Measurements from ENCODE around the gene ARHGEF17. TPM values are rescaled to one million over a fixed set of nuclear protein-coding genes. Genes with fewer than 3 reads are reported as not detected.
A peak's percentile ranks its signal among the peaks of the same experiment; 100 is the strongest.

The ARHGEF17 gene
- total and polyA plus RNA-seq, 5 donors = 34.0 to 53.8 (median 49.2) TPM

DNA sequence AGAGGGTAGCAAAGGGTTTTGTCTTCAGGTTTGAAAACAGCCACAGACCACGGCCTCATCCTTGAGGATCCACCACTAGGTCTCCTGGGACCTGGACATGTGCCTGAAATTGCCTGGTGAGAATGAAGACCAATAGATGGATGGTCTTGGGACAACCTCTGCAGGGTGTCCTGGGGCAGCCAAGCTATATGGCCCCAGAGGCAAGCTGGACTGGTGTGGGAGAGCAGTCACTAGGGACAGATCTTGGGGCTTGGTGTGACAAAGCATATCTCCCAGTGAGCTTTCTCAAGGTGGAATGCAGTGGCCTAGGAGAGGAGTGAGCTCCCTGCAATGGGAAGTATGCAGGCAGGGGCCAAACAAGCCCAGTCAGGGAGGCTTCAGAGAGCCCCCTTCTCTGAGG lies 22.4 kb upstream of the ARHGEF17 start:
- no peaks in the 10 kb centered on the region for H3K9me3 ChIP-seq (ENCODE audit: control insufficient read depth, low read length)
- H3K4me1 ChIP-seq (ENCODE audit: control insufficient read depth, insufficient read depth, low read length) = peaks cover 9% of the 10 kb centered on the region
- WGBS = 77% methylated on average over 1 of the region's 1 CpG
- no peak overlapping the region for H3K4me3 ChIP-seq (ENCODE audit: low read length)
- intact Hi-C loops (cut with DNase I) = loop anchor here in 2 of 4 donors (5.0 to 10.0 kb wide), 2 partner anchors 98 to 101 kb away; no protein-coding TSS in a partner anchor
- no peak for ATAC-seq
- no peak overlapping the region for H3K27ac ChIP-seq (ENCODE audit: low read length)
- DNase-seq = no peak
- no peaks in the 10 kb centered on the region for H3K27me3 ChIP-seq (ENCODE audit: control insufficient read depth, insufficient read depth)

DNA sequence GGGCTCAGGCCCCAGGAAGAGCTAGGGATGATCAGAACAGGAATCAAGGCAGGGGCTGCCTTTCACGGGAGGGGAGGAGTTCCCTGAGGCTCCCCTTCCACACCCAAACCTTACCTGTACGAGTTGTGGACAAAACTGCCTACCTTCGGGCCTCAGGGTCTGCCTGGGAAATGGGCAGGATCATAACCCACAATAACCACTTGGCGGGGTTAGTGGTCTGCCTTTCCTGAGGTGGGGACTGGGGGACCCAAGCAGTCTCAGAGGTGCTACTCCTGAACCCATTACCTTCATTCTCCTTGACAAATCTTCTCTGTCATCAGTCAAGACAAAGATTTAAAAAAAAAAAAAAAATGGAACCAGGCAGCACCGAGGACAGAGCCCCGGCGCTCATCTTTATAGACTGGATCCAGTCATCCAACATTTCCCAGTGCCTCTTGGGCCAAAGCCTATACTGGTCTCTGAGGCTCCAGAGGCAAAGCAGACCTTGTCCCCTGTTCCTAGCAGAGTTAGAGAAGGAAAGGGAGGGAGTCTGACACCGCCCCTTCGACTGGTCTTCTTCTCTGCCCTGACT lies 21.8 kb upstream of the ARHGEF17 start:
- ATAC-seq = no peak
- no peaks in the 10 kb centered on the region for H3K9me3 ChIP-seq (ENCODE audit: control insufficient read depth, low read length)
- WGBS = 92% methylated on average over 9 of the region's 9 CpGs
- no peaks in the 10 kb centered on the region for H3K27me3 ChIP-seq (ENCODE audit: control insufficient read depth, insufficient read depth)
- no peak for DNase-seq
- intact Hi-C loops (cut with DNase I) = loop anchor here in 2 of 4 donors (5.0 to 10.0 kb wide), 2 partner anchors 99 to 102 kb away; no protein-coding TSS in a partner anchor
- H3K4me3 ChIP-seq (ENCODE audit: low read length) = no peak overlapping the region
- no peak overlapping the region for H3K27ac ChIP-seq (ENCODE audit: low read length)
- peaks cover 9% of the 10 kb centered on the region for H3K4me1 ChIP-seq (ENCODE audit: control insufficient read depth, insufficient read depth, low read length)

DNA sequence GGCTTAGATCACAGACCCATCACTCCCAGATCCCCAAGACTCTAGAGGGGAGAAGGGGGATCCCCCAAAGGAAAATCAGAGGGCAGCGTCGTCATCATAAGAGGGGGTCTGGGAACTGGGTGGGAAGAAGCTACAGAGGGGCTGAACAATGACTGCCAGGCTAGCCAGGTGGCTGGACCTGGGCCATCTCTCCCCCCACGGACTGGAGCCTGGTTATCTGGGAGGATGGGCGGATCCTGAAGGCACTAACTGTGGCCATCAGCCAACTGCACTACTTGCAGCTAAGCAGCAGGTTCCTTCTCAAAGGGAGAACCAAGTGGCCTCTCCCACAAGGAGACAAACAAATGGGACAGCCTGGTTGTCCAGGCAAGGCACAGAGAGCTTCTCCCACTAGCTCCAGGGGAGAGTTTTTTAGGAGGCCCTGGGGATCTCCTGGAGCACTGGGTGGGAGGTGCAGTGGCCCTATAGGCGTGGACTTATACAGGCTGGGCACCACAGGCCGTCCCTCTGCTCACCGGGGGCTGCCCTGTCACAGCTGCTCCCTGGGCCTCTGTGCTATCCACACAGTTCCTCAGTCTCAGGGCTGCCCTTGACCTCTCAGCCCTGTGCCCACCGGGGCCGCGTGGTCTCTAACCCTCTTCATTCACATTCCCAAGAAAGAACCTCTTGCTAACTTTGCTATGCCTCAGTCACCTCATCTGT lies 20.5 kb upstream of the ARHGEF17 start:
- Histone ChIP-seq H3K27ac (ENCODE audit: low read length) (peak overlapping the region; percentile 63), H3K4me3 (ENCODE audit: low read length) (no peak overlapping the region), H3K27me3 (ENCODE audit: control insufficient read depth, insufficient read depth) (no peaks in the 10 kb centered on the region), H3K9me3 (ENCODE audit: control insufficient read depth, low read length) (no peaks in the 10 kb centered on the region), H3K4me1 (ENCODE audit: control insufficient read depth, insufficient read depth, low read length) (peaks cover 9% of the 10 kb centered on the region)
- DNase-seq = peak; percentile 69 to 85 (median 81)
- intact Hi-C loops (cut with DNase I) = loop anchor here in 3 of 4 donors (2.0 to 10.0 kb wide), 3 partner anchors 100 to 103 kb away; no protein-coding TSS in a partner anchor
- ATAC-seq = peak; percentile 34 to 63
- WGBS = 69% methylated on average over 10 of the region's 10 CpGs

DNA sequence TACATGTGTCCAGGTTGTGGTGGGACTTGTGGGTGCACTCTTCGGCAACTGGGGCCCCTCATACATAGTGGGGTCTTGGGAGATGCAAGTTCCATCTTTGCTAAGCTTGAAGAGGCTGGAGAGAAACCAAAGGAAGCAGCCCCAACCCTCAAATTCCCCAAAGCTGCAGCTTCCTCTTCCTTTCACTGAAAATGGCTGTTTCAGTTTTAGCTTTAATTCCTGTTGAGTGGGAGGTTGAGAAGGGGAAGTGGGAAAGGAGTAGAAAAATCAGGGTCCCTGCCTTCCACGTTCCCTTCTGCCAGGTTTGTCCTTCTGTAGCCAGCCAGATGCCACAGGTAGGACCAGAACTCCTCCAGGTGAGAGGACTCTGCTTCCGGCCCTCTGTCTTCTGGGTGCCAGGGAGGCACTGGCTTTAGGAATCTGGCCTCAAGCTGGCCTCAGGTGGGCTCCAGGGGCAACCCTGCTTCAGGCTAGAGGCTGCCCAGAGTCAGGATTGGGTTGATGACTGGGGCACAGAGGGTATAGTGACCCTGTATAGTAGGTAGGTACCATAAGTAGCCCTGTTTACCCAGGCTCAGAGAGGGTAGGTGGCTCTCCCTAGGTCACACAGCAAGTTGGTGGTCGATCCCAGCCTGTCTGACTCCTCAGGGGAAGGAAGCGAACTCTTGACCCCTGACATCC lies 19.7 kb upstream of the ARHGEF17 start:
- no peaks in the 10 kb centered on the region for H3K27me3 ChIP-seq (ENCODE audit: control insufficient read depth, insufficient read depth)
- DNase-seq (no peak), ATAC-seq (peak; percentile 4 to 44)
- WGBS = 66% methylated on average over 5 of the region's 5 CpGs
- intact Hi-C loops (cut with DNase I) = loop anchor here in 3 of 4 donors (2.0 to 10.0 kb wide), 3 partner anchors 101 to 104 kb away; no protein-coding TSS in a partner anchor
- no peaks in the 10 kb centered on the region for H3K9me3 ChIP-seq (ENCODE audit: control insufficient read depth, low read length)
- H3K4me3 ChIP-seq (ENCODE audit: low read length) = no peak overlapping the region
- peaks cover 9% of the 10 kb centered on the region for H3K4me1 ChIP-seq (ENCODE audit: control insufficient read depth, insufficient read depth, low read length)
- H3K27ac ChIP-seq (ENCODE audit: low read length) = peak overlapping the region; percentile 63

DNA sequence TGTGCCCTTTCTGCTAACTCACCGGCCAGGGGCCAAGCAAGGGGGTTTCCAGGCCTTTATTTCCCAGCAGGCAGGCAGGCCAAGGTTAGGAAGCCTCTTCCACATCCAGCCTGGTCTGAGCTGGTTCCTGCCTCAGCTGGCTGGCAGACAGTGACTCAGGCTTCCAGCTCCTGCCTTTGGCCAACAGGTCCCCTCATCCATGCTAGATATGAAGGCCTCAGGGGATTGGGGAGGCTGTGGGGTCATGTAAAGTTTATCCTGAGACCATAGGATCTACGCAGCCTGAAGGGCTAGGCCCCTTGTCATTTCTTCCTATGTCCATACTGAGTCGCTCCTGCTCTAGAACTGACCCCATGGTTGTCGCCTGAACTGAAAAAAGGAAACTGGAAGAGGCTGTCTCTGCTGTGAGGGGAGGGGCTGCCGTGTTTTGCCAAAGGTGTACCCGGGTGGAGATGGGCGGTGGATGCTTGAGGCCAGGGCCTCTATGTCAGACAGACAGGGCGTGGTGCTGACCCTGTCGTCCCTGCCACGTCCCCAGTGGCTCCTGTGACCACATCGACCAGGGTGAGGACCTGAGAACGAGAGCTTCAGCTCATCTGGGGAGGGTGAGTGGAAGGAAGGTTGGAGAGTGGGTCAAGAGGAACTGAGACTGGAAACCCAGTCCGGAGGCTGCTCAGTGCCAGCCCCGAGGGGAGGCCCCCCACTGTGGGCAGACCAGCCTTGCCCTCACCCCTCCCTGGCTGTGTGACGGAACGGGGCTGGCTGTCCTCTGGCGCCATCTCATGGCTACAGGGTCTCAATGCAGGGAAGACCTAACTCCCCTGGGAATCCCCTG lies 19.0 kb upstream of the ARHGEF17 start:
- peaks cover 9% of the 10 kb centered on the region for H3K4me1 ChIP-seq (ENCODE audit: control insufficient read depth, insufficient read depth, low read length)
- ATAC-seq (peak; percentile 71 to 80), DNase-seq (peak; percentile 80 to 90 (median 88))
- no peaks in the 10 kb centered on the region for H3K9me3 ChIP-seq (ENCODE audit: control insufficient read depth, low read length)
- no peaks in the 10 kb centered on the region for H3K27me3 ChIP-seq (ENCODE audit: control insufficient read depth, insufficient read depth)
- WGBS = 12% methylated on average over 17 of the region's 17 CpGs
- intact Hi-C loops (cut with DNase I) = loop anchor here in 3 of 4 donors (2.0 to 10.0 kb wide), 3 partner anchors 102 to 104 kb away; no protein-coding TSS in a partner anchor
- H3K4me3 ChIP-seq (ENCODE audit: low read length) = no peak overlapping the region
- H3K27ac ChIP-seq (ENCODE audit: low read length) = peak overlapping the region; percentile 51

DNA sequence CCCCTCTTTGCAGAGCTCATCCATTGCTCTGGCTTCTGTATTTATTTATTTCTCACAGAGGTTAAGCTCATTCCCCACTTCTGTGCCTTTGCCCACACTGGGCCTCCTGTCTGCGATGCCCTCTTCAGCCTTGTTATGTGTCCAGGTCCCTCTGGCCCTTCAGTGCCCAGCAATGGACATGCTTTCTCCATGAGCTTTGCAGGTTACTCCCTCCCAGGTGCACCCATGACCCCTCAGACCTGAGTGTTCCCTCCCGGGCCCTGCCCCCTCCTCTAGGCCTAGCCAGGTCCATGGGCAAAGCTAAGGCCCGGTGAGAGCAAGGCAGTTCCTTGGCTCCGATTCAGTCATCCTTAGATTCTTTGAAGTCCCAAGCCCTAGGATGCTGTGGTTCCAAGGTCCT lies 17.5 kb upstream of the ARHGEF17 start:
- ATAC-seq (no peak), DNase-seq (peak in 1 of 3 donors; percentile 27)
- Histone ChIP-seq H3K4me1 (ENCODE audit: control insufficient read depth, insufficient read depth, low read length) (peaks cover 9% of the 10 kb centered on the region), H3K27me3 (ENCODE audit: control insufficient read depth, insufficient read depth) (no peaks in the 10 kb centered on the region), H3K27ac (ENCODE audit: low read length) (no peak overlapping the region), H3K9me3 (ENCODE audit: control insufficient read depth, low read length) (no peaks in the 10 kb centered on the region), H3K4me3 (ENCODE audit: low read length) (no peak overlapping the region)
- intact Hi-C loops (cut with DNase I) = no loop called here
- WGBS = 96% methylated on average over 4 of the region's 4 CpGs

DNA sequence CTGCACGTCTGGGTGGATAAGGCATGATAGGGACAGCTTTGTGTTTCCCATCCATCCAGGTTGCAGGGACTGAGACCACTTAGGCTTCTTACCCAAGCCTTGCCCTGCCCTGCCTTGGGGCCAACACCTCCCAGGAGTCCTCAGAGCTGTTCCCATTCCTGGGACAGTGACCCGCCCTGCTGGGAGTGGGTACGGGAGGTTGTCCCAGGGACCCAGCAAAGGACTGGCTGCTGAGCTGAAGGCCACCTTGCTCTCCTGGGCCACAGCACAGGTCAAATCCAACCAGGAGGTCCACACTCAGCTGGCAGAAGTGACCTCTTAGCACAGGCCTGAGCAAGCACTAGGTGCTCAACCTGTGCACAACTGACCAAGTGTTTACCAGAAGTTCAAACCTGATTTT lies 16.9 kb upstream of the ARHGEF17 start:
- Histone ChIP-seq H3K4me1 (ENCODE audit: control insufficient read depth, insufficient read depth, low read length) (peaks cover 9% of the 10 kb centered on the region), H3K9me3 (ENCODE audit: control insufficient read depth, low read length) (no peaks in the 10 kb centered on the region), H3K27ac (ENCODE audit: low read length) (no peak overlapping the region), H3K4me3 (ENCODE audit: low read length) (no peak overlapping the region), H3K27me3 (ENCODE audit: control insufficient read depth, insufficient read depth) (no peaks in the 10 kb centered on the region)
- intact Hi-C loops (cut with DNase I) = no loop called here
- DNase-seq = peak in 2 of 3 donors; percentile 19 to 22
- 92% methylated on average over 3 of the region's 3 CpGs for whole genome bisulfite sequencing
- ATAC-seq = no peak

DNA sequence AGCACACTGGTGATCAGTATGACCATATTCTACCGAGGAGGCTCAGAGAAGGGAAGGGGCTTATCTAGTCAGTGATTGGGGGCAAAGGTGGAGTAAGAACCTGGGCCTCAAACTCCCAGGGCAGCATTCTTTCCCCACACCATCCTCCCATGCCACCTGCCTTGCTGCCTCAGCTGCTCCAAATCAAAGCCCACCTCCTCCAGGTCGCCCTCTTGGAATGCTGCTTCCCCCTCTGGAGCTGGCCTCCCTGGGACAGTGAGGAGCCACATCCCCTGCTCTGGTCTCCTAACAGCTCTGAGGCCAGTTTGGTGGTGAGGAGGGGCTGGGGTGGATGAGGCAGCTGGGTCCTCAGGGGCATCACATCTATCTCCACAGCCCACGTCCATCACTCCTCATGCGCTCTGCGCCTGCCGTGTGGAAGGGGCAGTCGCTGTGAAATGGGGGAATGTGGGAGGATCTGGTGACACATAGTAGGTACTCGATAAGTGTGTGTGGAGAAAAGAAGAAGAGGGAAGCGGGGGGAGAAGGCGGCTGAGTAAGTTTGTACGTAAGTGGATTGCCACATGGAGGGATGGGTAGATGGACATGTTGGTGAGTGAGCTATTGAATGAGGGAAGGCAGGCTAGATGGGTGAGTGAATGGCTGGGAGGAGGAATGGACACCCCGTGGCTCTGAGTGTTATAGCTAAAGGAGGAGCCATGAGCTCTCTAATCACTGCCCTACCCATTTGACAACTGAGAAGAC lies 16.1 kb upstream of the ARHGEF17 start:
- peaks cover 9% of the 10 kb centered on the region for H3K4me1 ChIP-seq (ENCODE audit: control insufficient read depth, insufficient read depth, low read length)
- DNase-seq = peak in 1 of 3 donors; percentile 31
- 81% methylated on average over 12 of the region's 12 CpGs for WGBS

DNA sequence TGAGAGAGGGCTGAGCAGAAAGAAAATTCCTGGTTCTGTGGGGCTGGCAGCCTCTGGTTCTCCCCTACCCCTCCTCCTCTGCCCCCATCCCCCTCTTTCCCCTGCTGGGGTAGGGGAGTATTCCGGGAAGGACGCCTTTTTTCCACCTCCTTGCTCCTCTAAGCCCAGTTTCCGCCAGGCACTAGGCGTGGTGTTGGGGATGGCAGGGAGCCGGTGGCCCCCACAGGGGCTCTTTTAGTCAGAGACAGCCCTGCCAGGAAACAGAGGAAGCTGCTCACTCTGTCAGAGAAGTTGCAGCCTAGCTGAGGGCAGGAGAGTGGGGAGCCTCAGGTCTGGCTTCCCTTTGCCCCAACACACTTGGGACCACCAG lies 15.6 kb upstream of the ARHGEF17 start:
- Histone ChIP-seq H3K27me3 (ENCODE audit: control insufficient read depth, insufficient read depth) (no peaks in the 10 kb centered on the region), H3K9me3 (ENCODE audit: control insufficient read depth, low read length) (no peaks in the 10 kb centered on the region), H3K4me1 (ENCODE audit: control insufficient read depth, insufficient read depth, low read length) (peaks cover 7% of the 10 kb centered on the region), H3K27ac (ENCODE audit: low read length) (no peak overlapping the region), H3K4me3 (ENCODE audit: low read length) (no peak overlapping the region)
- DNase-seq (peak in 2 of 3 donors; percentile 58 to 66), ATAC-seq (peak in 1 of 2 donors; percentile 41)
- intact Hi-C loops (cut with DNase I) = no loop called here
- 40% methylated on average over 5 of the region's 5 CpGs for WGBS

More for the DNA sequence above, 16.1 kb upstream of the ARHGEF17 start:
- no peak overlapping the region for H3K4me3 ChIP-seq (ENCODE audit: low read length)
- ATAC-seq = no peak
- H3K27me3 ChIP-seq (ENCODE audit: control insufficient read depth, insufficient read depth) = no peaks in the 10 kb centered on the region
- H3K9me3 ChIP-seq (ENCODE audit: control insufficient read depth, low read length) = no peaks in the 10 kb centered on the region
- intact Hi-C loops (cut with DNase I) = no loop called here
- H3K27ac ChIP-seq (ENCODE audit: low read length) = no peak overlapping the region

DNA sequence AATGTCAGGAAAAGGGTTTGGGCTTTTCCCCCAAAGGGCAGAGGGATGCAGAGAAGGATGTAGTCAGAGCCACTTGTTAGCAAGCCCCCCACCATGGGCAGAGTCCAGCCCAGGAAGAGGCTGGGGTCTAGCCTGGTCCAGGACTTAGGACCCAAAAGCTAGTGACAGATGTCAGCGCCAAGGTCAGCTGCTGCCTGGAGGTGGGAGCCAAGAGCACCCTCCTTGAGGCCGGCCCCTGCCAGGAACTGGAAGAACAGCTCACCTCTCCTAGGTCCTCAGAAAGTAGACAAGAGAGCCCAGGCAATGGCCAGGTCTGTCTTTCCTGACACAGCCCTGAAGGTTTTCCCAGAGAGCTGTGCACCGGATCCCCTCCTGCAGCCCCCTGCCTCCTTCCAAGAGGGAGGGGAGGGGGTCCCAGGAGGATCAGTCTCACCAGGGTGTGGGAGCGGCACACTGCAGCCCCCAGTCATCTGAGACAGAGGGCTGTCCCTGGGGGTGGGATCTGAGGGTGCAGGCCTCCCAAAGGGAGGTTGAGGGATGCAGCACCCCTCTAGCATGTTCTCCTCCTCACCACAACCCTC lies 14.6 kb upstream of the ARHGEF17 start:
- DNase-seq (peak in 1 of 3 donors; percentile 47), ATAC-seq (no peak)
- H3K9me3 ChIP-seq (ENCODE audit: control insufficient read depth, low read length) = no peaks in the 10 kb centered on the region
- no peaks in the 10 kb centered on the region for H3K27me3 ChIP-seq (ENCODE audit: control insufficient read depth, insufficient read depth)
- no peak overlapping the region for H3K4me3 ChIP-seq (ENCODE audit: low read length)
- H3K4me1 ChIP-seq (ENCODE audit: control insufficient read depth, insufficient read depth, low read length) = peaks cover 4% of the 10 kb centered on the region
- H3K27ac ChIP-seq (ENCODE audit: low read length) = no peak overlapping the region
- 91% methylated on average over 4 of the region's 4 CpGs for WGBS
- intact Hi-C loops (cut with DNase I) = no loop called here
